B cell (primary cell): ENCODE data around the gene PGBD2. TPM values are rescaled to one million over a fixed set of nuclear protein-coding genes. Genes with fewer than 3 reads are reported as not detected.

Experiments used
- ATAC-seq: fragments of 200-7000 bp; cut with Tn5 transposase; one replicate; pipeline ENCODE4 v1.10.0; 2021; ENCODE audit warnings: low read depth, mild to moderate bottlenecking, moderate number of reproducible peaks, moderate library complexity
- CTCF ChIA-PET: fragments of 350-600 bp; sonication (Branson Sonifier 250); formaldehyde crosslinking; loops from one replicate; lab custom pipeline; 2021; ENCODE audit warnings: antibody characterized with exemption, inconsistent platforms; lab: Charles Lee
- POLR2A ChIA-PET: fragments of 350-600 bp; sonication (Branson Sonifier 250); formaldehyde crosslinking; loops from one replicate; lab custom pipeline; 2021; ENCODE audit warnings: antibody characterized with exemption; lab: Charles Lee
- DNase-seq: peaks from one replicate; pipeline ENCODE4 v3.0.0; 2013
- H2AFZ ChIP-seq: 2 replicates; pipeline ENCODE4 v1.6.1; 2012; ENCODE audit warnings: mild to moderate bottlenecking, low read depth, low read length; ENCODE audit not compliant: insufficient read depth, poor library complexity, severe bottlenecking
- H3K27ac ChIP-seq, 2 donors: 1 replicate in 1 of 2; 2 replicates in 1 of 2; pipeline ENCODE4 v1.5.1; 2012 to 2013; ENCODE audit warnings: low read length in 2 of 2, mild to moderate bottlenecking in 2 of 2, moderate library complexity in 1 of 2
- H3K27me3 ChIP-seq, 4 experiments: fragments of 200-600 bp in 1 of 4; sonication (generic) in 1 of 4; replicated peaks in 1 of 4; 1 replicate in 2 of 4; 2 replicates in 2 of 4; pipeline versions ENCODE4 v1.6.1 to v1.7.0; 2013 to 2016; ENCODE audit warnings: low read length in 3 of 4, mild to moderate bottlenecking in 2 of 4, mixed read lengths in 1 of 4, moderate library complexity in 1 of 4; ENCODE audit not compliant: insufficient read depth in 4 of 4, control insufficient read depth in 3 of 4; ENCODE audit errors: control extremely low read depth in 1 of 4
- H3K36me3 ChIP-seq, 2 experiments: replicated peaks in 1 of 2; 1 replicate in 1 of 2; 2 replicates in 1 of 2; pipeline versions ENCODE4 v1.6.1 to v1.7.1; 2013; ENCODE audit warnings: low read length in 1 of 2; ENCODE audit not compliant: insufficient read depth in 2 of 2, control insufficient read depth in 1 of 2; ENCODE audit errors: control extremely low read depth in 1 of 2, extremely low read depth in 1 of 2
- H3K4me1 ChIP-seq, 2 donors: fragments of 200-600 bp in 1 of 2; sonication (generic) in 1 of 2; 1 replicate in 1 of 2; 2 replicates in 1 of 2; pipeline versions ENCODE4 v1.5.1 to v1.6.1; 2013 to 2017; ENCODE audit warnings: low read length in 2 of 2; ENCODE audit not compliant: control insufficient read depth in 2 of 2, insufficient read depth in 2 of 2
- H3K4me2 ChIP-seq: replicated peaks from 2 replicates; pipeline ENCODE3; 2012; ENCODE audit warnings: mild to moderate bottlenecking, low read depth, low read length; ENCODE audit not compliant: poor library complexity, severe bottlenecking
- H3K4me3 ChIP-seq, 5 experiments: fragments of 200-600 bp in 1 of 5; sonication (generic) in 1 of 5; 1 replicate in 3 of 5; 2 replicates in 2 of 5; pipeline versions ENCODE4 v1.5.1 to v1.7.0; 2011 to 2016; ENCODE audit warnings: low read length in 4 of 5, mild to moderate bottlenecking in 4 of 5, low read depth in 2 of 5, control low read depth in 1 of 5, moderate library complexity in 1 of 5; ENCODE audit not compliant: insufficient read depth in 1 of 5; ENCODE audit errors: control extremely low read depth in 1 of 5, extremely low read depth in 1 of 5
- H3K79me2 ChIP-seq: fragments of 200-600 bp; sonication (generic); one replicate; pipeline ENCODE4 v1.6.0; 2016; ENCODE audit warnings: low read length; ENCODE audit not compliant: control insufficient read depth, insufficient read depth
- H3K9ac ChIP-seq: fragments of 200-600 bp; sonication (generic); 2 replicates; pipeline ENCODE4 v1.6.1; 2017; ENCODE audit warnings: mild to moderate bottlenecking, low read length, moderate library complexity
- H3K9me3 ChIP-seq, 3 donors: one replicate each; pipeline versions ENCODE4 v1.6.1 to v1.7.1; 2013; ENCODE audit warnings: low read length in 2 of 3; ENCODE audit not compliant: control insufficient read depth in 2 of 3, insufficient read depth in 1 of 3; ENCODE audit errors: control extremely low read depth in 1 of 3
- H4K20me1 ChIP-seq: 2 replicates; pipeline ENCODE4 v1.6.0; 2012; ENCODE audit warnings: mild to moderate bottlenecking, low read length; ENCODE audit not compliant: insufficient read depth, control insufficient read depth, poor library complexity, severe bottlenecking
- H3K27ac Mint-ChIP-seq: one replicate; pipeline ENCODE4 v1.8.0; 2021; ENCODE audit warnings: mixed read lengths
- H3K27me3 Mint-ChIP-seq: one replicate; pipeline ENCODE4 v1.8.0; 2021; ENCODE audit warnings: mixed read lengths
- H3K4me1 Mint-ChIP-seq: one replicate; pipeline ENCODE4 v1.8.0; 2021; ENCODE audit warnings: mixed read lengths
- H3K4me3 Mint-ChIP-seq: one replicate; pipeline ENCODE4 v1.8.0; 2021; ENCODE audit warnings: mixed read lengths
- H3K9me3 Mint-ChIP-seq: one replicate; pipeline ENCODE4 v1.8.0; 2022; ENCODE audit warnings: mixed read lengths; ENCODE audit not compliant: insufficient read depth
- EZH2 ChIP-seq: IDR thresholded peaks from 2 replicates; pipeline ENCODE4 v1.6.1; 2012; ENCODE audit warnings: borderline replicate concordance, low read depth, mild to moderate bottlenecking, moderate library complexity, low read length; ENCODE audit not compliant: insufficient read depth, poor library complexity, severe bottlenecking
- WGBS: methylation state at CpG from one replicate; pipeline ENCODE4 v1.1.5; 2013; ENCODE audit warnings: missing lambda C conversion rate; ENCODE audit not compliant: insufficient coverage; 5-methylcytosine and 5-hydroxymethylcytosine counted together
- intact Hi-C: fragments of 100-400 bp; cut with micrococcal nuclease; formaldehyde crosslinking; loops from one replicate; pipeline ENCODE4 v1.10.0; 2022
- polyA plus RNA-seq: library from polyadenylated mRNA; depleted of rRNA; stranded (reverse); fragments of >200 nt; gene quantifications from 2 replicates; pipeline ENCODE4 v1.2.3, GENCODE V29; 2012
- total RNA-seq, 2 donors: library from RNA; stranded (reverse); fragments of 120-200 nt in 1 of 2; gene quantifications; 1 replicate in 1 of 2; 2 replicates in 1 of 2; pipeline versions ENCODE4 v1.2.3 to v1.2.4, GENCODE V29; 2013 to 2022
- TF ChIP-seq, protein P1 (sequence below): fragments of 200-600 bp; IDR thresholded peaks from one replicate; pipeline ENCODE4 v1.8.0; 2022; ENCODE audit warnings: antibody characterized with exemption, mild to moderate bottlenecking

PGBD2 gene
- total and polyA plus RNA-seq, 2 donors (not counting 1 experiment from before 2014, with no cell fraction given): 13.3 to 27.7 TPM

DNA sequence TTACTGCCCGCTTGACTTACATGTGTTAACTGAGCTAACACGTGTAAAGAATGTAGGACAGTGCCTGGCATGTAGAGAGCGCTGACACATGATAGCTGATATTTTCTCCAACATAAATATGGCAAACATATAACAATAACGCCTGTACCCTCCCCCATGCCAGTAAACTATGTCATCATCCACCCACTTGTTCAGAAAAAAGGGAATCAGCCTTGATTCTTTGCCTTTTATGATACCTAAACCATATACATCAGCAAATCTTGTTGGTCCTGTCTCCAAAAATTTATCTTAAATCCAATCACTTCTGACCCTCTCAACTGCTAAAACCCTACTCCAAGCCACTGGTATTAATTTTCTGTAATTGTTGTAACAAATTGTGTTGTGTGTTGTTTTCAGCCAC lies 46.0 kb upstream of the PGBD2 start:
- Mint-ChIP-seq H3K4me3 (peak overlapping the region; percentile 95), H3K27me3 (no peaks in the 10 kb centered on the region), H3K9me3 (no peaks in the 10 kb centered on the region), H3K4me1 (peaks cover 55% of the 10 kb centered on the region), H3K27ac (peak overlapping the region; percentile 98)
- CTCF ChIA-PET: interaction anchor here (0.5 to 5.1 kb wide), 5 partner anchors 14 to 70 kb away, joined by 3 to 64 read pairs (median 11); partner anchors contain the start of genes SH3BP5L and ZNF672
- DNase-seq (peak; percentile 4), ATAC-seq (no peak)
- no peaks in the 10 kb centered on the region for H4K20me1 ChIP-seq
- H3K79me2 ChIP-seq: peaks cover 14% of the 10 kb centered on the region
- peaks cover 26 to 43% of the 10 kb centered on the region in 2 donors for H3K4me1 ChIP-seq
- 100% methylated on average over 1 of the region's 4 CpGs for WGBS
- H3K4me3 ChIP-seq: no peak overlapping the region
- no peaks in the 10 kb centered on the region for H3K9me3 ChIP-seq
- H3K4me2 ChIP-seq: peak overlapping the region; percentile 88
- POLR2A ChIA-PET: interaction anchor here (1.4 to 2.8 kb wide), 4 partner anchors 13 to 46 kb away, joined by 8 to 88 read pairs (median 12); partner anchors contain the start of genes PGBD2, SH3BP5L and ZNF672
- no peak overlapping the region for H3K9ac ChIP-seq
- intact Hi-C loops: no loop called here
- H3K27ac ChIP-seq: peak overlapping the region; percentile 91 to 92
- H3K36me3 ChIP-seq: peaks cover 0 to 3% of the 10 kb centered on the region in 2 experiments
- no peaks in the 10 kb centered on the region for H3K27me3 ChIP-seq
- peak overlapping the region; percentile 74 for H2AFZ ChIP-seq
- no peak for TF ChIP-seq EZH2
- TF ChIP-seq, protein P1, sequence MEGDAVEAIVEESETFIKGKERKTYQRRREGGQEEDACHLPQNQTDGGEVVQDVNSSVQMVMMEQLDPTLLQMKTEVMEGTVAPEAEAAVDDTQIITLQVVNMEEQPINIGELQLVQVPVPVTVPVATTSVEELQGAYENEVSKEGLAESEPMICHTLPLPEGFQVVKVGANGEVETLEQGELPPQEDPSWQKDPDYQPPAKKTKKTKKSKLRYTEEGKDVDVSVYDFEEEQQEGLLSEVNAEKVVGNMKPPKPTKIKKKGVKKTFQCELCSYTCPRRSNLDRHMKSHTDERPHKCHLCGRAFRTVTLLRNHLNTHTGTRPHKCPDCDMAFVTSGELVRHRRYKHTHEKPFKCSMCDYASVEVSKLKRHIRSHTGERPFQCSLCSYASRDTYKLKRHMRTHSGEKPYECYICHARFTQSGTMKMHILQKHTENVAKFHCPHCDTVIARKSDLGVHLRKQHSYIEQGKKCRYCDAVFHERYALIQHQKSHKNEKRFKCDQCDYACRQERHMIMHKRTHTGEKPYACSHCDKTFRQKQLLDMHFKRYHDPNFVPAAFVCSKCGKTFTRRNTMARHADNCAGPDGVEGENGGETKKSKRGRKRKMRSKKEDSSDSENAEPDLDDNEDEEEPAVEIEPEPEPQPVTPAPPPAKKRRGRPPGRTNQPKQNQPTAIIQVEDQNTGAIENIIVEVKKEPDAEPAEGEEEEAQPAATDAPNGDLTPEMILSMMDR: no peak

DNA sequence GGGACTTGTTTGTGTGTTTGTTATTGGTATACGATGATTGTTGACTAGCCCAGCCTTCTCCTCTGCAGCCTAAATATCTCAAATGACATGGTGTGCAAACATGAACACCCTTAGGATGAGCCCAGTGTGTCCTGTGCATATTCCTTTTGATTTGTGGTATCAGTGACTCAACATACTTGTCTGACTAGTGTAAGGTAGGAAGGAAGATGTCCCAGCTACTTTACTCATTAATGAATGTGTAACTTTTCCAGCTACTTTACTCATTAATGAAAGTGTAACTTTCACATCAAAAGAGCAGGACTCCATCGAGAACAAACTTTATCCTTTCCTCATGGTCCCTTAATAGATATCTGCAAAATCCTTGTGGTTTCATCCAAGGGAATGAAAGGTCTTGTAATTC lies 44.4 kb upstream of the PGBD2 start:
- no peaks in the 10 kb centered on the region for H3K27me3 ChIP-seq
- no CpG with 5 or more reads among the region's 2 CpGs for WGBS
- H2AFZ ChIP-seq: no peak overlapping the region
- Mint-ChIP-seq H3K4me1 (peaks cover 50% of the 10 kb centered on the region), H3K4me3 (peak overlapping the region; percentile 46), H3K9me3 (no peaks in the 10 kb centered on the region), H3K27ac (no peak overlapping the region), H3K27me3 (no peaks in the 10 kb centered on the region)
- no peak for DNase-seq
- ChIA-PET POLR2A (interaction anchor here (0.6 to 2.0 kb wide), 4 partner anchors 12 to 36 kb away, joined by 3 to 7 read pairs (median 4); partner anchors contain the start of genes SH3BP5L and ZNF672), CTCF (interaction anchor here (0.6 to 2.3 kb wide), 5 partner anchors 11 to 43 kb away, joined by 3 to 8 read pairs (median 4); partner anchors contain the start of gene ZNF672)
- no peak overlapping the region for H3K9ac ChIP-seq
- H4K20me1 ChIP-seq: no peaks in the 10 kb centered on the region
- no peaks in the 10 kb centered on the region for H3K36me3 ChIP-seq
- H3K79me2 ChIP-seq: peaks cover 9% of the 10 kb centered on the region
- H3K27ac ChIP-seq: no peak overlapping the region
- intact Hi-C loops: no loop called here
- no peaks in the 10 kb centered on the region for H3K9me3 ChIP-seq
- no peak overlapping the region for H3K4me2 ChIP-seq
- no peak for ATAC-seq
- peaks cover 26 to 43% of the 10 kb centered on the region in 2 donors for H3K4me1 ChIP-seq
- no peak overlapping the region for H3K4me3 ChIP-seq
- no peak for TF ChIP-seq EZH2
- TF ChIP-seq, protein P1: no peak
